ENCODE measurements around the gene GPM6B. TPM values are rescaled to one million over a fixed set of nuclear protein-coding genes. Genes with fewer than 3 reads are reported as not detected.

GPM6B gene
- total RNA-seq, result 10 to 100 TPM in 1 of 2 donors, 1 to 10 TPM in 1; 9.0 to 14.2 TPM

GRCh38 chrX:13816643-13817627 is at the start of gene GPM6B:
Gene GPM6B, minus strand, starts transcription at chrX:13817093. Its CDS starts 189 bp downstream, at chrX:13816904.
- no peak for DNase-seq (ENCODE audit: low spot score)
- Histone ChIP-seq H3K27me3 (no peaks in the 10 kb centered on the region), H3K36me3 (no peaks in the 10 kb centered on the region), H3K9me3 (no peaks in the 10 kb centered on the region), H3K27ac (no peak within 1 kb of the TSS), H3K4me1 (no peaks in the 10 kb centered on the region), H3K4me3 (no peak within 1 kb of the TSS)
- no peak for TF ChIP-seq CTCF (IDR thresholded peaks at IDR 0.05)

GRCh38 chrX:13864264-13864663 is 47.4 kb upstream of the GPM6B start:
- Histone ChIP-seq H3K4me1 (no peaks in the 10 kb centered on the region), H3K9me3 (no peaks in the 10 kb centered on the region), H3K36me3 (no peaks in the 10 kb centered on the region), H3K27ac (no peak overlapping the region), H3K27me3 (no peaks in the 10 kb centered on the region), H3K4me3 (no peak overlapping the region)
- no peak for DNase-seq (ENCODE audit: low spot score)
- no peak for TF ChIP-seq CTCF (IDR thresholded peaks at IDR 0.05)

- no peak for TF ChIP-seq CTCF (IDR thresholded peaks at IDR 0.05)
- H3K9me3 ChIP-seq, result no peaks in the 10 kb centered on the region
- no peak for DNase-seq (ENCODE audit: low spot score)
- no peaks in the 10 kb centered on the region for H3K27me3 ChIP-seq
- H3K36me3 ChIP-seq, result no peaks in the 10 kb centered on the region
- no peak overlapping the region for H3K4me3 ChIP-seq
- no peaks in the 10 kb centered on the region for H3K4me1 ChIP-seq
- no peak overlapping the region for H3K27ac ChIP-seq
These were observed 46.4 kb upstream of the GPM6B start for GRCh38 chrX:13863324-13863723.

GRCh38 chrX:13859724-13860123 is 42.8 kb upstream of the GPM6B start:
- H3K9me3 ChIP-seq, result no peaks in the 10 kb centered on the region
- no peaks in the 10 kb centered on the region for H3K36me3 ChIP-seq
- DNase-seq (ENCODE audit: low spot score), result no peak
- no peak for TF ChIP-seq CTCF (IDR thresholded peaks at IDR 0.05)
- no peaks in the 10 kb centered on the region for H3K27me3 ChIP-seq
- no peak overlapping the region for H3K4me3 ChIP-seq
- H3K27ac ChIP-seq, result no peak overlapping the region
- H3K4me1 ChIP-seq, result no peaks in the 10 kb centered on the region

- Histone ChIP-seq H3K27ac (no peak overlapping the region), H3K4me3 (no peak overlapping the region), H3K4me1 (no peaks in the 10 kb centered on the region), H3K36me3 (no peaks in the 10 kb centered on the region), H3K9me3 (no peaks in the 10 kb centered on the region), H3K27me3 (no peaks in the 10 kb centered on the region)
- no peak for TF ChIP-seq CTCF (IDR thresholded peaks at IDR 0.05)
- DNase-seq (ENCODE audit: low spot score), result no peak
These were observed 40.9 kb upstream of the GPM6B start for GRCh38 chrX:13857804-13858203.

Data from right atrium auricular region (tissue), 2 donors.